NCI-H524 treated with DMSO at 0.1 percent for 48 hours (cell line): ENCODE results near the gene YJU2.
A peak's percentile ranks its signal among the peaks of the same experiment; 100 is the strongest.
"Not testable (repeated sequence)": the region's sequence is repeated elsewhere in the genome, so short reads cannot be mapped to it uniquely, and the experiment has no call there.

Source experiments
- DNase-seq: peaks from one replicate; lab custom pipeline; 2025; lab: John Stamatoyannopoulos, UW

The YJU2 gene

GRCh38 chr19:4246767-4247593 is at the start of gene YJU2:
YJU2 (plus strand) TSS chr19:4247080; CDS start chr19:4247147, 67 bp downstream.
- DNase-seq: peak; percentile 98

DNA sequence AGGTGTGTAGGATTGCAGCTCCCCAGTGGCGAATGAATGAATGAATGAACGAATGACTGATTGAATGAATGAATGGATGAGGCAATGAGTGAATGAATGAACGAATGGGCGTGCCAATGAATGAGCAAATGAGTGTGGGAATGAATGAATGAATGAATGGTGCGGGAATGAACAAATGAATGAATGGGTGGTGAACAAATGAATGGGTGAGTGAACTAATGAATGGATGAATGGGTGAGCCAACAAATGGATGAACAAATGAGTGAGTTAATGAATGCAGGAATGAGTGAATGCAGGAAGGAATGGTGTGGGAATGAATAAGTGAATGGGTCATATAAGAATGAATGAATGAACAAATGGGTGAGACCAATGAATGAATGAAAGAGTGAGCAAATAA is 49.7 kb upstream of the YJU2 start:
- DNase-seq: no peak

DNA sequence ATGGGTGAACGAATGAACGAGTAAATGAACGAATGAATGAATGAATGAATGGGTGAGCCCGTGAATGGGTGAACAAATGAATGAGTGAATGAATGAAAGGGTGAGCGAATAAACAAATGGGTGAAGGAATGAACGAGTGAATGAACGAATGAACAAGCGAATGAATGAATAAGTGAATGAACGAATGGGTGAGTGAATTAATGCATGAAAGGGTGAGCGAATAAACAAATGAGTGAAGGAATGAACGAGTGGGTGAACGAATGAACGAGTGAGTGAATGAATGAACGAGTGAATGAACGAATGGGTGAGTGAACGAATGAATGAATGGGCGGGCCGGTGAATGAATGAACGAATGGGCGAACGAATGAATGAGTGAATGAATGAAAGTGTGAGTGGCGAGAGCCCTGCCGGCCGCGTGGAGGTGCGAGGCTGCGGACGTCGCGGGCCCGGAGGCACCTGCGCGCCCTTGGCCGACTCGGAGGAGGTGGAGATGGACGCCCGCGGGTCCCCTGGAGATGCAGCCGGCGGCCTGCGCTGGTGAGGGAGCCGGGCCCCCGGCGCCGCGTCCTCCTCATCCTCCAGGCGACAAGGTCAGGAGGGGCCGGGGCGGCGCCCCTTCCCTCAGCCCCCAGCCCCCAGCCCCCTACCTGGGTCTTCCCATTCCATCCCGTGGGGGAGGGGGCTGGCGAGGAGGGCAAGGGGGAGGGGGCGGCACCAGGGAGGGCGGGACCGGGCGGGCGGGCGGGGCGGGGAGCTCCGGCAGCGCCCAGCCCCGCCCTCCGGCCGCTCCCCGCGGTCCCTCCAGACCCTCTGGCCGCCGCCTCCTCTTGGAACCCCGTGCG is 49.0 kb upstream of the YJU2 start:
- DNase-seq: no peak

- DNase-seq: no peak
Measured at GRCh38 chr19:4198467-4199126, 48.3 kb upstream of the YJU2 start.

GRCh38 chr19:4199699-4200293 is 47.1 kb upstream of the YJU2 start:
- DNase-seq: no peak

DNA sequence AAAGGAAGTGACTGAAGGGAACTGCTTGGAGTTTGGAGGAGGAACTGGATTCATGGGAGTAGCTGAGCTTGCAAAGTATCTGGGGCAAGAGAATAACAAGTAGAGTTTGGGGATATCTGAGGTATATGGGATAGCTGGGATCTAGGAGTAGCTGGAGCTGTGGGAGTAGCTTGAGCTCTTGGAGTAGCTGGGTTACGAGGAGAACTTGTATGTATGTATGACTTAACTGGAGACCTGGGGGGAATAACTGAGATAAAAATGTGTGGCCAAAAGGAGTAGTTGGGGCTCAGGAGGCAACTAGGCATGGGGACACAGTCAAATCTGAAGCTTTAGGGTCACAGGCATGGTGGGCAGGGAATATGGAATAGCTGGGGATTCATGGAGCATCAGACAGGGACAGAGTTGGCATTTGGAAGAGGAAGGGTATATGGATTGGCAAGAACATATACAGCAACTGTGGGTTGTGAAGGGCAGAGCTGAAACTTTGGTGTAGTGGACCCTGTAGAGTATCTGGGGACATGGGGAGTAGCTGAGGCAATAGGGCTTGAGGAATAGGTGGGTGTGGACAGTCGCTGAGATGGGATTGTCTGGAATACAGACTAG is 45.8 kb upstream of the YJU2 start:
- no peak for DNase-seq

DNA sequence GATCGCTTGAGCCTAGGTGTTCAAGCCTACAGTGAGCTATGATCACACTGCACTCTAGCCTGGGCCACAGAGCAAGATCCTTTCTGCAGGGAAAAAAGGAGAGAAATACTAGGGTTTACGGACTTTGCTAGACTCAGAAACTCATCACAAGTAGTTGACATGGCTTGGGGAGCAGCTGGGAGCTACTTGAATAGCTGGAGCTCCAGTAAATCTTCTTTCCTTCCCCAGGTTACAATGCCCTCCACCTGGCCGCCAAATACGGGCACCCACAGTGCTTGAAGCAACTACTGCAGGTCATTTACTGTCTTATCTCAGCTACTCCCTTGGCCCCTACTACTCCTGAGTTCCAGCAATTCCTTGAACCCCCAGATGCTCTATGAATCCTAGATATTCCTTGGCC is 45.1 kb upstream of the YJU2 start:
- no peak for DNase-seq

GRCh38 chr19:4206818-4207484 is 39.9 kb upstream of the YJU2 start:
- DNase-seq: no peak

GRCh38 chr19:4208385-4209094 is 38.3 kb upstream of the YJU2 start:
- DNase-seq: no peak

DNA sequence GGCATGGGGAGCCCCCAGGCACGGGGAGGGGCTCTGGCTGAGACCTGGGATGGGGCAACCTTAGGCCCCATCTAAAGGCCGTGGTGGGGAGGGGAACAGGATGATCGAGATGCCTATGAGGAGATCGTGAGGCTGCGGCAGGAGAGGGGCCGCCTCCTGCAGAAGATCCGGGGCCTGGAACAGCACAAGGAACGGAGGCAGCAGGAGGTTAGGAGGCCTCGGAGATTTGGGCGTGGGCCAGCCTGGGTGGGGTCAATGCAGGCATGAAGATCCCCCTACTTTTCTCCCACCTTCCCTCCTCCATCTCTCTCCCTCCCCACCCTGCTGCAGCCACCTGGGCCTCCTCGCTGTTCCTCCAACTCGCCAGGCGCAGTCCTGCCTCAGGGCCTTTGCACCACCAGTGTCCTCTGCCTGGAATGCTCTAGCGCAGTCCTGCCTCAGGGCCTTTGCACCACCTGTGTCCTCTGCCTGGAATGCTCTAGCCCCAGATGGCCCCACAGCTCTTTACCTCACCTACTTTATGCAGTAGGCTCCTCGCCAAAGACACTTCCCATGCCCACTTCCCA is 36.6 kb upstream of the YJU2 start:
- DNase-seq: no peak

DNA sequence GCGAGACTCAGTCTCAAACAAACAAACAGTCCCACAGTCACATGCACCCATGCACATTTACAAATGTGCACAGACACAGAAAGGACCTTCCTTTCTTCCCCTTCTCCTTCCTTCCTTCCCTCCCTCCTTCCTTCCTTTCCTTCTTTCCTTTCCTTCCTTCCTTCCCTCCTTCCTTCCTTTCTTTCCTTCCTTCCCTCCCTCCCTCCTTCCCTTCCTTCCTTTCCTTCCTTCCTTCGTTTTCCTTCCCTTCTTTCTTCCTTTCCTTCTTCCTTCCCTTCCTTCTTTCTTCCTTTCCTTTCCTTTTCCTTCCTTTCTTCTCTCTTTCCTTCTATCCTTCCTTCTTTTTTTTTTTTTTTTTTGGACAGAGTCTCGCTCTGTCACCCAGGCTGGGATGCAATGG is 33.8 kb upstream of the YJU2 start:
- no peak for DNase-seq

GRCh38 chr19:4215807-4216206 is 31.1 kb upstream of the YJU2 start:
- DNase-seq: no peak

DNA sequence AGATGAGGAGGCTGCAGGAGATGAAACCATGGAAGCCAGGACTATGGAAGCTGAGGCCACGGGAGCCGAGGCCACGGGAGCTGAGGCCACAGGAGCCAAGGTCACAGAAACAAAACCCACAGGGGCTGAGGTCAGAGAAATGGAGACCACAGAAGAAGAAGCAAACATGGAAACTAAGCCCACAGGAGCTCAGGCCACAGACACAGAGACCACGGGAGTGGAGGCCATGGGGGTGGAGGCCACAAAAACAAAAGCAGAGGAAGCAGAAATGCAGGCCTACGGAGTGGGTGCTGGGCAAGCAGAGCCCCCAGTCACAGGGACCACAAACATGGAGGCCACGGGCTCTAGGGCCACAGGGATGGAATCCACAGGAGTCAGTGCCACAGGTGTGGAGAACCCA is 30.0 kb upstream of the YJU2 start:
- DNase-seq: no peak

- DNase-seq: no peak
Measured at GRCh38 chr19:4217429-4218264, 29.2 kb upstream of the YJU2 start.

- DNase-seq: not testable (repeated sequence)
Measured at GRCh38 chr19:4218523-4218922, 28.4 kb upstream of the YJU2 start.

DNA sequence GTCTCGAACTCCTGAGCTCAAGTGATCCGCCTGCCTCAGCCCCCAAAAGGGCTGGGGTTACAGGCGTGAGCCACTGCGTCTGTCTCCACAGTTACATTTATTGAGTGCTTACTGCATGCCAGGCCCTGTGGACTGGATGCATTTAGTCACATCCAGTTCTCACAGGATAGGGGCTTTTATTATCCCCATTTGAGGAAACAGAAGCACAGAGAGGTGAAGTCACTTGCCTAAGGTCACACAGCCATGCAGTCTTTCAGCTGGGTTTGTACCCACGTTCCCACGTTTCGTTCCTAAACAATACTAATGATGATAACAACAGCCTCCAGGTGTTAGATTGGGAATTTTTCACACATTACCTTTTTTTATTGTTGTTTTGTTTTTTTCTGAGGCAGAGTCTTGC is 26.7 kb upstream of the YJU2 start:
- DNase-seq: no peak

DNA sequence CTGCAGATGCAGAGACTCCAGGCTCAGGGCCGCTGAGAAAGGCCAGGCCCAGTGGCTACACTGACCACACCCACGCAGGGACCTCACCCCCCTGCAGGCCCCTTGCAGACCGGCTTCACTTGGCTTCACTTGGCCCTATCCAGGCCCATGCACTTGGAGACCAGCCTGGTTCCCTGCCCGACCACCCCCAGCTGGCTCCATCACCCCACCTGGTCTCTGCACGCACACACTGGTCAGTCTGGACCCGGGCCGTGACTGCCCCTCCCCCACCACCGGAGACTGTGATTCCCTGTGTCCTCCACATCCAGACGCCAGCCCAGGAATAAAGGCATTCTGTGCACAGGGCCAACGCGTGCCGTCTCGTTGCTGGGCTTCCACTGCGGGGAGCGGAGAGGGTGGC is 22.4 kb upstream of the YJU2 start:
- no peak for DNase-seq

DNA sequence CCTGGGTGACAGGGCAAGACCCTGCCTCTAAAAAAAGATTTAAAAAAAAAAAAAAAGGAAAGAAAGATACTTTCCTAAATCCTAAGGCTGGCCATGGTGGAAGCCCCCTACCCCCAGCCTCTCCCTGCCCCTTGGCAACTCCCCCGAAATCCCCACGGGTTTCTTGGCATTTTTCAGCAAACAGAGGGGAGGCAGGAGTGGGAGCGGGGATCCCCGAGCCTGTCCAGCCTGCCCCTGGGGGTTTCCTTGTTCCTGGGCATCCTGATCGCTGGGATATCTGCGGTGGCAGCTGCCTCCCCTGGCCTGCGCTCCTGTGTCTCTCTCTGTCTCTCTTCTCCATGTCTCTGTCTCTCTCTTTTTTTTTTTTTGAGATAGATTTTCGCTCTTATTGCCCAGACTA is 21.0 kb upstream of the YJU2 start:
- no peak for DNase-seq

DNA sequence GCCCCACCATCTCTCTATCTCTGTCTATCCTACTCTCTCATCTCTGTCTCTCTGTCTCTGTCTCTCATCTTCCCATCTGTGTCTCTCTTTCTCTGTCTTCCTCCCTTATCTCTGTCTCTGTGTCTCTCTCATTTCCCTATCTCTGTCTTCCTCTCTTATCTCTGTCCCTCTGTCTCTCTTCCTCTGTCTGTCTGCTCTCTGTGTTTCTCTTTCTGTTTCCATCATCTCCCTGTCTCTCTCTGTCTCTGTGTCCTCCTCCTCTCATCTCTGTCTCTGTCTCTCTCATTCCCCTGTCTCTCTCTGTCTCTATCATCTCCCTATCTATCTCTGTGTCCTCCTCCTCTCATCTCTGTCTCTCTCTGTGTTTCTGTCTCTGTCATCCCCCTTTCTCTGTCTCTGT is 19.1 kb upstream of the YJU2 start:
- DNase-seq: no peak
